GM19240 (cell line): ENCODE measurements around the gene CXCL9.
"Not testable (repeated sequence)": the region's sequence is repeated elsewhere in the genome, so short reads cannot be mapped to it uniquely, and the experiment has no call there.

Experiments used
- DNase-seq: peaks from one replicate; pipeline ENCODE4 v3.0.0; 2011; ENCODE audit warnings: low spot score; ENCODE audit not compliant: insufficient read length

CXCL9 gene

DNA sequence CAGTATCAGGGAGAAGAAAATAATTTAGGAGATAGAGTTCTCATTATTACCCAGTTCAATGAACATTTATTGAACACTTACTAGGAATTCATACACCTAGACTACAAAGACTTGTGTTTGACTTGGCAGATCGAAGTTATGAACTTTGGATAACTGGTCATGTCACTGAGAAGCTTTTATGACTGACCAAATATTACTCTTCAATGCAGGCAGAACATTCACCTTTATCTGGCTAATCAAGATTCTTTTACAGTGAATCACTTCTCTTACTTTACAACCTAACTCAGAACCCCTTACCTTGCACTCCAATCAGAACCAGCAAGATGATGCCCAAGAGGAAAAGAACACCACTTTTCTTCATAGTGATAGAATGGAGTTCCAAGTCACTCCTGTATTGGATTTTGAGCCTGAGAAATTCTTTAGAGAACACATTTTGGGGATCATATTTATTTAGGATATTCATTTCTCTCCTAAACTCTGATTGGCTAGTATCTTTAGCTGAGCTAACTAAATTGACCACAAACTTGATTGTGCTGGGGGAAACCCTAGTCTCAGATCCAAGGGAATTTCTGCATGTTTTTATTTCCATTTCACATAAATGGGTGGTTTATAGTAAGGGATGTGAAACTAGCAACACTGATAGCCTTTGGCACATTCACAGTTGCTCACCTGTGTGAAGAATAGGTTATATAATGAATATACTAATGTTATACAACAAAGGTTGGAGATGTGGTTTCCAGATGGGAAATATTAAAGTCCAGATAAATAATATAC, at the start of gene CXCL9:
CXCL9 (minus strand) TSS at position 421 of the 774 bp plus-strand sequence; CDS start at position 361, 60 bp downstream.
- no peak for DNase-seq

GRCh38 chr4:76055421-76055820, 48.1 kb upstream of the CXCL9 start:
- no peak for DNase-seq

GRCh38 chr4:76055016-76055415, 47.7 kb upstream of the CXCL9 start:
- DNase-seq = peak; percentile 70

DNA sequence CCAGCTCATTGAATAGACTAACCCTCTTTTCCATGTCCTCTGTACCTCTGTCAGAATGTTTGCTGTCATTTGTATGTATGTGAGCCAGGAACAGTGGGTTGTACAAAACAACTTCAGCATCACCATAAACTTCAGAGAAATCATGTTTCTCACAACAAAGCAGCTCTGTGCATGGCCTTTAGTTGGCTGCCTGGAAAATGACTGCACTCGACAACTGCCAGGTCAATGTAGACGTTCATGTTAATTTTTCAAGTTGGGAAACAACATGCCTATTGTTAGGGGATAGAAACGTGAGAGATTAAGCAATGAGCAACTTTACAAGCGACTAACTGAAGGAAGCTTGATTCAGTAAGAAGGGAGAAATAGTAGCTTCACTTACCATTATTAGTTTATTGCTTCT, 46.4 kb upstream of the CXCL9 start:
- no peak for DNase-seq

DNA sequence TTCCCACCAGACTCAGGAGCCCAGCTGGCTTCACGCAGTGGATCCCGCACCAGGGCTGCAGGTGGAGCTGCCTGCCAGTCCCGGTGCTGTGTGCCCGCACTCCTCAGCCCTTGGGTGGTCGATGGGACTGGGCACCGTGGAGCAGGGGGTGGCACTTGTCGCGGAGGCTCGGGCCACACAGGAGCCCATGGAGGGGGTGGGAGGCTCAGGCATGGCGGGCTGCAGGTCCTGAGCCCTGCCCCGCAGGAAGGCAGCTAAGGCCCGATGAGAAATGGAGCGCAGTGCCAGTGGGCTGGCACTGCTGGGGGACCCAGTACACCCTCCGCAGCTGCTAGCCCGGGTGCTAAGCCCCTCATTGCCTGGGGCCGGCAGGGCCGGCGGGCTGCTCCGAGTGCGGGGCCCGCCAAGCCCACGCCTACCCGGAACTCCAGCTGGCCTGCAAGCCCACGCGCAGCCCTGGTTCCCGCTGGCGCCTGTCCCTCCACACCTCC, 43.3 kb upstream of the CXCL9 start:
- DNase-seq = not testable (repeated sequence)

GRCh38 chr4:76049860-76050416, 42.6 kb upstream of the CXCL9 start:
- not testable (repeated sequence) for DNase-seq

GRCh38 chr4:76044686-76045085, 37.4 kb upstream of the CXCL9 start:
- not testable (repeated sequence) for DNase-seq

DNA sequence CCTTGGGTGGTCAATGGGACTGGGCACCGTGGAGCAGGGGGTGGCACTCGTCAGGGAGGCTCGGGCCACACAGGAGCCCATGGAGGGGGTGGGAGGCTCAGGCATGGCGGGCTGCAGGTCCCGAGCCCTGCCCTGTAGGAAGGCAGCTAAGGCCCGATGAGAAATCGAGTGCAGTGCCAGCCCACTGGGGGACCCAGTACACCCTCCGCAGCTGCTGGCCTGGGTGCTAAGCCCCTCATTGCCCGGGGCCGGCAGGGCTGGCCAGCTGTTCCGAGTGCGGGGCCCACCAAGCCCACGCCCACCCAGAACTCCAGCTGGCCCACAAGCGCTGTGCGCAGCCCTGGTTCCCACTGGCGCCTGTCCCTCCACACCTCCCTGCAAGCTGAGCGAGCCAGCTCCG, 36.0 kb upstream of the CXCL9 start:
- DNase-seq = not testable (repeated sequence)

DNA sequence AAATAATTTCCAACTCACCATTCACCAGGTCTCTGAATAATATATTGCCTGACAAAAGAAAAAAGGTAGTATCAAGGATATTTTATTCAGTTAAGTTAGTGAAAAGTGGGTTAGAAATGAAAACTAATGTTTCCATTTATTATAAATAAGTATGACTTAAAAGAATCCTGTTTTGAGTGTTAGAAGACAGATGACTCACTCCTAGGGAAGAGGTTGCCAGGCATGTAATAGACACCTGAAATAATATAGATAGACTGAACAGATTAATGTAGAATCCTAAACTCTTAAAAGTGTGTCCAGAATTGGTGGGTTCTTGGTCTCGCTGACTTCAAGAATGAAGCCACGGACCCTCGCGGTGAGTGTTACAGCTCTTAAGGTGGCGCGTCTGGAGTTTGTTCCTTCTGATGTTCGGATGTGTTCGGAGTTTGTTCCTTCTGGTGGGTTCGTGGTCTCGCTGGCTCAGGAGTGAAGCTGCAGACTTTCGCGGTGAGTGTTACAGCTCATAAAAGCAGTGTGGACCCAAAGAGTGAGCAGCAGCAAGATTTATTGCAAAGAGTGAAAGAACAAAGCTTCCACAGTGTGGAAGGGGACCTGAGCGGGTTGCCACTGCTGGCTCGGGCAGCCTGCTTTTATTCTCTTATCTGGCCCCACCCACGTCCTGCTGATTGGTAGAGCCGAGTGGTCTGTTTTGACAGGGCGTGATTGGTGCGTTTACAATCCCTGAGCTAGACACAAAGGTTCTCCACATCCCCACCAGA, 35.1 kb upstream of the CXCL9 start:
- not testable (repeated sequence) for DNase-seq

DNA sequence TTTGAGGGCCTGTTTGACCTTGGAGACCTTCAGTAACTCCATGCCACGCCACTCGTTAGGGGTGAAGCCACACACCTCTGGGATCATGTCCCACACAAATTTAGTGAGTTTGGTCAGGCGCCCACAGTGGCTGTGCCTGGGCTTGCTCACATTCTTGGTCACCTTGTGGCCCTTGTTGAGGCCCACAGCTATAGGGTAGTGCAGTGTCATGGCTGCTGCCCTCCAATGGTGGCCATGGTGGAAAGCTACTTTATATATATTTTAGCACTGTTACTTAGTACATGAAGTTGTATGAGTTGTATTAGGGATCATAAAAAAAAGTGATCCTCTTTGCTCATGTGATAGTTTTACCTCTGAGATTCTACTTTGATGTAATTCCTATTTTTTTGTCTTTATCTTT, 29.5 kb upstream of the CXCL9 start:
- DNase-seq = no peak

- no peak for DNase-seq
These were observed 28.6 kb upstream of the CXCL9 start, which contains the start of gene CXCL11 for GRCh38 chr4:76035799-76036380. Gene CXCL11 (minus strand): TSS chr4:76036070. CDS start chr4:76035987, 83 bp downstream.

DNA sequence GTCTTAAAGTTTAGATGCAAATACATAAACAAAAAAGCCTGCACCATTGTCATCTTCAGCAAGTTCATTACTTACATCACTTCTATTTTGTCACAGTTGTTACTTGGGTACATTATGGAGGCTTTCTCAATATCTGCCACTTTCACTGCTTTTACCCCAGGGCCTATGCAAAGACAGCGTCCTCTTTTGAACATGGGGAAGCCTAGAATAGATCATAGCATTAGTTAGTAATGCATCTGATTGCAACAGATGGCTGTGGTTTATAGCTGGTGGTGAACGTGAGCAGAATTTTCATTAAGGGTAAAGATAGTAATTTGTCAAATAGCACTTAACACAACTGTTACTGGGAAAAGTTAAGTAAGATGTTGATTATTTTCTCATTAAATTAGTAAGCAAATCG, 27.8 kb upstream of the CXCL9 start:
- DNase-seq = no peak

GRCh38 chr4:76029300-76029699, 22.0 kb upstream of the CXCL9 start:
- DNase-seq = no peak

DNA sequence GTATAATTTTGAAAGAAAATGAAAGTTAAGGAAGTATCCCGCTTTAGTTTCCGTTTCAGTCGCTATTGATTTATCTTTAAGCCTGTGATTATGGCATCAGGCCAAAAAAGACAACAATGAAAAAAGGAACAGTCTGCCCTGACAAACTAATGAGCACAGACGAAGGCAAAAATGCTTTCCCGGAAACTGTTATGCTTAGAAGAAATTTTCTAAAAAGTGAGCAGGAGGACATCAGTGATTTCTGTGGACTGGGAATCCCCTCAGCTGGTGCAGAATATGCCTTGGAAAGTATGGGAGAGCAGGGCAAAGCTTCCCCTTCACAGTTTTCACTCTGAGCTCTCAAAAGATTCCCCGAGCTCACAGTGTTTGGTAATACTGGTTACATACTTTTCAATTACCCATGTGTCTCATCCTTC, 21.0 kb upstream of the CXCL9 start:
- no peak for DNase-seq

DNA sequence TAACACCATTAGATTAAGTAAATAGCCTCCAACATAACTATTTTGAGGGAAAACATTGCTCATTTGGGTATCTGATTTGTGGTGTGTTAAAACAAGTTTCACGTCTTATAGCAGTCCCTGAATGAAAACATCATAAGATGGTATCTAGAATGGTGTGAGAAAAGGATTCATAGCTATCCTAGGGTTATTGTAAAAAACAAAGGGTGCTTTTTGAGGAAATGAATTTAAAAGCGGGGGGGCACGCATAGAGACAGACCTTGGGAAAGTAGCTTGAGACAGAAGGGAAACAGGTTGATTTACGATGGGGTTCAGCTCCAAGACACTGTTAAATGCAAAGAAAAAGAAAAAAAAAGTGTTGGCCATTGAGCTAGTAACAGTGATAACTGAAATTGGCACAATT, 16.8 kb upstream of the CXCL9 start:
- DNase-seq = no peak

GRCh38 chr4:76023389-76023788, 16.1 kb upstream of the CXCL9 start, which contains the start of gene CXCL10:
Gene CXCL10 (minus strand): TSS chr4:76023497. CDS start chr4:76023431, 66 bp downstream.
- no peak for DNase-seq

DNA sequence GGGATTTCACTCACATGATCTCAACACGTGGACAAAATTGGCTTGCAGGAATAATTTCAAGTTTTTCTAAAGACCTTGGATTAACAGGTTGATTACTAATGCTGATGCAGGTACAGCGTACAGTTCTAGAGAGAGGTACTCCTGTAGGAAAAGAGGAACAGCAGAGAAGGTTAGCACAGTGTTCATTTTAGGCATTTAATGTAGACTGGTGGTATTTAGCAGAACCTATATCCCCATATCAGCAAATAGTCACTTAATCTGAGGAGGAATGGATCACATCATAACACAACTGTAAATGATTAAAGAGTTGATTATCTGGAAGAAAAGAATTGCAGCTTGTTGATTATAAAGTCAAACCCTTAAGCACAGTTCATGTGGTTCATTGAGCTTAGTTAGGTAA, 15.4 kb upstream of the CXCL9 start:
- no peak for DNase-seq

- no peak for DNase-seq
These were observed 14.7 kb upstream of the CXCL9 start for GRCh38 chr4:76022031-76022430.

GRCh38 chr4:76017056-76017686, 9.9 kb upstream of the CXCL9 start:
- no peak for DNase-seq

DNA sequence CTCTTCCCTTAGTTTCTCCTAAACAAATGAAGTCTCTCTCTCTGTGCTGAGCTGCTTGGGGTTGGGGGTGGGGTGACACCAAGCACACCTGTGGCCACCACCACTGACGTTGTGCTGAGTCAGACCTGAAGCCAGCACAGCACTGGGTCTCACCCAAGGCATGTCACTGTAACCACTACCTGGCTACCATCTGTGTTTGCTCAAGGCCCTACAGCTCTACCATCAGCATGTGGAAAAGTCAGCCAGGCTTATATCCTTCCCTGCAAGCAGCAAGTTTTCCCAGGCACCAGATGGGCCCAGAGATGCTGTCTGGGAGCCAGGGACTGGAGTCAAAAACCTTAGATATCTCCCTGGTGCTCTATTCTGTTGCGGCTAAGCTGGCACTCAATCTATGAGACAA, 9.1 kb upstream of the CXCL9 start:
- no peak for DNase-seq

DNA sequence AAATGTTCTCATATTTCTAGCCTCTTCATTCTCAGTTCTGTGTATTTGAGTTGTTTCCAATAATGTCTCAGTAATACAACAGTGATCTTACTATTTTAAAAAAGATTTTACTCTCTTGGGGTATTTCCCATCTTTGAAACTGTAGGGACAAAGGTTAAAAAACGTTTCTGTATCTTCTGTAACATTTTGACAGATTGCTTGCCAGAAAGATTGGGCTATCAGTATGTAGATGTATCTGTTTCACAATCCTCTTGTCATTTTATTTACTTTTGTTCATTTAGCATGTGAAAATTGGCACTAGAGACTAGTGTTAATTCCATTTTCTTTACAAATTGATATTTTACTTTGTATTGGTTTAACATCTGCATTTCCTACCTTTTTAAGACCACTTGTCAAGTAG, 6.2 kb upstream of the CXCL9 start:
- DNase-seq = no peak
